GM19395 (cell line): Measurements from ENCODE around the gene PIK3C2A.

Experiments used
- ATAC-seq: cut with Tn5 transposase; IDR thresholded peaks from one replicate; pipeline ENCODE4 v1.9.1; 2021; ENCODE audit warnings: mild to moderate bottlenecking, moderate library complexity; ENCODE audit not compliant: unreplicated experiment

The PIK3C2A gene

DNA sequence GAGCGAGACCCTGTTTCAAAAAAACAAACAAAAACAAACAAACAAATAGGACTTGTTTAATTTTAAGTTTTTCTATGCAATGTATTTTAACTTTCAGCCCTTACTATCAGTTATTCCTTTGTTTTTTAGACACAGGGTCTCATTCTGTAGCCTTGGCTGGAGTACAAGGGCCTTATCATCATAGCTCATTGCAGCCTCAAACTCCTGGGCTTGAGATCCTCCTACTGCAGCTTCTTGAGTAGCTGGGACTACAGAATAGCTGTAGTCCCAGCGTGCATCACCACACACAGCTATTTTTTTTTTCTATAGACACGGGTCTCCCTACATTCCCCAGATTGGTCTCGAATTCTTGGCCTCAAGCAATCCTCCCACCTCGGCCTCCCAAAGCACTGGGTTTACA lies 44.5 kb downstream of the PIK3C2A start:
- ATAC-seq = no peak

GRCh38 chr11:17162376-17162775 lies 45.4 kb downstream of the PIK3C2A start:
- no peak for ATAC-seq

GRCh38 chr11:17161515-17161914 lies 46.3 kb downstream of the PIK3C2A start:
- ATAC-seq = no peak

DNA sequence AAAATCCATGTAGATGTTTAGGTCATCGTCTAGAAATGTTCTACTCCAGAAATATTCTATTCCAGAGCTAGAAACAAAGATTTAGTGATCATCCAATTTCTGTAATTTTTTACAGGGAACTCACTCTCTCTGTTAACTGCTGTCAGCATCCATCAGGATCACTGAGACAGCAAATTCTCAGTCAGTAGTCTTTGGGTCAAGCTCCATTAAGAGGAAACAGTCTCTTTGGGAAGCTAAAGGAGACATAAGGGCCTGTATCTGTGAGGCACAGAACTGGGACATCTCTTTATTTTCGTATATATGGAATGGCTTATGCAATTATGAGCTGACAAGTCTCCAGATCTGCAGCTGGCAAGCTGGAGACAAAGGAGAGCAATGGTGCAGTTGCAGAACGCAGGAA lies 48.3 kb downstream of the PIK3C2A start:
- ATAC-seq = no peak
